ENCODE results near the gene NECTIN1.

NECTIN1 gene

GRCh38 chr11:119640541-119640940 is 88.5 kb downstream of the NECTIN1 start:
- TF ChIP-seq POLR2AphosphoS5 (IDR thresholded peaks at IDR 0.05; ENCODE audit: borderline replicate concordance, low read depth, low read length) = no peak
- Histone ChIP-seq H3K4me3 (no peak overlapping the region), H3K27ac (no peak overlapping the region), H3K36me3 (ENCODE audit: insufficient read depth, low read length) (no peaks in the 10 kb centered on the region), H3K9ac (ENCODE audit: insufficient read length) (no peak overlapping the region), H3K9me3 (ENCODE audit: low read depth, low read length) (no peaks in the 10 kb centered on the region)
- no peak for DNase-seq (ENCODE audit: low read depth, low spot score)

- Histone ChIP-seq H3K9me3 (ENCODE audit: low read depth, low read length) (no peaks in the 10 kb centered on the region), H3K27ac (no peak overlapping the region), H3K9ac (ENCODE audit: insufficient read length) (no peak overlapping the region), H3K36me3 (ENCODE audit: insufficient read depth, low read length) (no peaks in the 10 kb centered on the region), H3K4me3 (no peak overlapping the region)
- DNase-seq (ENCODE audit: low read depth, low spot score) = no peak
- TF ChIP-seq POLR2AphosphoS5 (IDR thresholded peaks at IDR 0.05; ENCODE audit: borderline replicate concordance, low read depth, low read length) (no peak), FOXP2 (optimal IDR thresholded peaks at IDR 0.05; ENCODE audit: control extremely low read depth, extremely low read length, insufficient read depth) (no peak), EZH2 (IDR thresholded peaks at IDR 0.05) (no peak)
Observed at GRCh38 chr11:119639642-119640205, 89.3 kb downstream of the NECTIN1 start.

- Histone ChIP-seq H3K9ac (ENCODE audit: insufficient read length) (no peak overlapping the region), H3K27ac (no peak overlapping the region), H3K36me3 (ENCODE audit: insufficient read depth, low read length) (no peaks in the 10 kb centered on the region), H3K4me3 (no peak overlapping the region), H3K9me3 (ENCODE audit: low read depth, low read length) (no peaks in the 10 kb centered on the region)
- TF ChIP-seq POLR2AphosphoS5 (IDR thresholded peaks at IDR 0.05; ENCODE audit: borderline replicate concordance, low read depth, low read length) (no peak), FOXP2 (optimal IDR thresholded peaks at IDR 0.05; ENCODE audit: control extremely low read depth, extremely low read length, insufficient read depth) (no peak), EZH2 (IDR thresholded peaks at IDR 0.05) (no peak)
- no peak for DNase-seq (ENCODE audit: low read depth, low spot score)
Observed at GRCh38 chr11:119638851-119639250, 90.1 kb downstream of the NECTIN1 start.

- TF ChIP-seq EZH2 (IDR thresholded peaks at IDR 0.05) = no peak
- no peak for TF ChIP-seq FOXP2 (optimal IDR thresholded peaks at IDR 0.05; ENCODE audit: control extremely low read depth, extremely low read length, insufficient read depth)
- TF ChIP-seq POLR2AphosphoS5 (IDR thresholded peaks at IDR 0.05; ENCODE audit: borderline replicate concordance, low read depth, low read length) = no peak
- Histone ChIP-seq H3K9me3 (ENCODE audit: low read depth, low read length) (no peaks in the 10 kb centered on the region), H3K9ac (ENCODE audit: insufficient read length) (no peak overlapping the region)
Observed at GRCh38 chr11:119637481-119637880, 91.5 kb downstream of the NECTIN1 start.

GRCh38 chr11:119635776-119636175 is 93.2 kb downstream of the NECTIN1 start:
- no peaks in the 10 kb centered on the region for H3K9me3 ChIP-seq (ENCODE audit: low read depth, low read length)
- H3K4me3 ChIP-seq = no peak overlapping the region
- H3K36me3 ChIP-seq (ENCODE audit: insufficient read depth, low read length) = no peaks in the 10 kb centered on the region
- no peak overlapping the region for H3K9ac ChIP-seq (ENCODE audit: insufficient read length)
- DNase-seq (ENCODE audit: low read depth, low spot score) = no peak
- no peak overlapping the region for H3K27ac ChIP-seq
- TF ChIP-seq EZH2 (IDR thresholded peaks at IDR 0.05) (no peak), POLR2AphosphoS5 (IDR thresholded peaks at IDR 0.05; ENCODE audit: borderline replicate concordance, low read depth, low read length) (no peak), FOXP2 (optimal IDR thresholded peaks at IDR 0.05; ENCODE audit: control extremely low read depth, extremely low read length, insufficient read depth) (no peak)

More at GRCh38 chr11:119637481-119637880, 91.5 kb downstream of the NECTIN1 start:
- Histone ChIP-seq H3K4me3 (no peak overlapping the region), H3K36me3 (ENCODE audit: insufficient read depth, low read length) (no peaks in the 10 kb centered on the region), H3K27ac (no peak overlapping the region)
- DNase-seq (ENCODE audit: low read depth, low spot score) = no peak

GRCh38 chr11:119635041-119635740 is 93.8 kb downstream of the NECTIN1 start:
- no peak for DNase-seq (ENCODE audit: low read depth, low spot score)
- Histone ChIP-seq H3K27ac (no peak overlapping the region), H3K4me3 (no peak overlapping the region), H3K9ac (ENCODE audit: insufficient read length) (no peak overlapping the region), H3K36me3 (ENCODE audit: insufficient read depth, low read length) (no peaks in the 10 kb centered on the region), H3K9me3 (ENCODE audit: low read depth, low read length) (no peaks in the 10 kb centered on the region)
- TF ChIP-seq POLR2AphosphoS5 (IDR thresholded peaks at IDR 0.05; ENCODE audit: borderline replicate concordance, low read depth, low read length) = no peak
- no peak for TF ChIP-seq FOXP2 (optimal IDR thresholded peaks at IDR 0.05; ENCODE audit: control extremely low read depth, extremely low read length, insufficient read depth)
- TF ChIP-seq EZH2 (IDR thresholded peaks at IDR 0.05) = no peak

GRCh38 chr11:119634301-119634700 is 94.7 kb downstream of the NECTIN1 start:
- Histone ChIP-seq H3K27ac (no peak overlapping the region), H3K36me3 (ENCODE audit: insufficient read depth, low read length) (no peaks in the 10 kb centered on the region)
- no peak for TF ChIP-seq FOXP2 (optimal IDR thresholded peaks at IDR 0.05; ENCODE audit: control extremely low read depth, extremely low read length, insufficient read depth)
- no peak for TF ChIP-seq POLR2AphosphoS5 (IDR thresholded peaks at IDR 0.05; ENCODE audit: borderline replicate concordance, low read depth, low read length)
- no peak for TF ChIP-seq EZH2 (IDR thresholded peaks at IDR 0.05)

GRCh38 chr11:119629834-119630624 is 99.0 kb downstream of the NECTIN1 start:
- TF ChIP-seq EZH2 (IDR thresholded peaks at IDR 0.05) (no peak), POLR2AphosphoS5 (IDR thresholded peaks at IDR 0.05; ENCODE audit: borderline replicate concordance, low read depth, low read length) (no peak), FOXP2 (optimal IDR thresholded peaks at IDR 0.05; ENCODE audit: control extremely low read depth, extremely low read length, insufficient read depth) (no peak)
- Histone ChIP-seq H3K9ac (ENCODE audit: insufficient read length) (no peak overlapping the region), H3K4me3 (no peak overlapping the region), H3K9me3 (ENCODE audit: low read depth, low read length) (no peaks in the 10 kb centered on the region), H3K36me3 (ENCODE audit: insufficient read depth, low read length) (no peaks in the 10 kb centered on the region), H3K27ac (no peak overlapping the region)
- DNase-seq (ENCODE audit: low read depth, low spot score) = no peak

More at GRCh38 chr11:119634301-119634700, 94.7 kb downstream of the NECTIN1 start:
- no peak overlapping the region for H3K4me3 ChIP-seq
- H3K9ac ChIP-seq (ENCODE audit: insufficient read length) = no peak overlapping the region
- no peaks in the 10 kb centered on the region for H3K9me3 ChIP-seq (ENCODE audit: low read depth, low read length)
- no peak for DNase-seq (ENCODE audit: low read depth, low spot score)

Data from SK-N-MC (cell line).